CD4-positive, alpha-beta T cell (primary cell): ENCODE data around the gene RAPGEF6. TPM values are rescaled to one million over a fixed set of nuclear protein-coding genes. Genes with fewer than 3 reads are reported as not detected.

Experiments used
- ATAC-seq: fragments of 200-7000 bp; cut with Tn5 transposase; one replicate; pipeline ENCODE4 v1.10.0; 2022; ENCODE audit warnings: mild to moderate bottlenecking; ENCODE audit not compliant: poor library complexity
- CTCF ChIA-PET: fragments of 350-600 bp; sonication (Branson Sonifier 250); formaldehyde crosslinking; loops from one replicate; lab custom pipeline; 2021; ENCODE audit warnings: antibody characterized with exemption, inconsistent platforms; lab: Charles Lee
- POLR2A ChIA-PET: fragments of 350-600 bp; sonication (Branson Sonifier 250); formaldehyde crosslinking; loops from one replicate; lab custom pipeline; 2021; ENCODE audit warnings: antibody characterized with exemption, inconsistent platforms; lab: Charles Lee
- DNase-seq, 14 experiments: peaks; one replicate each; pipeline ENCODE4 v3.0.0-alpha.2; 2013 to 2020; ENCODE audit warnings: mixed read lengths in 2 of 14
- H3K27ac ChIP-seq, 2 donors: one replicate each; pipeline versions ENCODE4 v1.5.1 to v1.7.0; 2013; ENCODE audit warnings: low read length in 2 of 2, low read depth in 1 of 2, mild to moderate bottlenecking in 1 of 2
- H3K27me3 ChIP-seq, 2 experiments: 1 replicate in 1 of 2; 2 replicates in 1 of 2; pipeline versions ENCODE4 v1.6.1 to v1.7.0; 2013; ENCODE audit warnings: low read length in 2 of 2, control low read depth in 1 of 2, mild to moderate bottlenecking in 1 of 2, moderate library complexity in 1 of 2; ENCODE audit not compliant: insufficient read depth in 2 of 2, control insufficient read depth in 1 of 2
- H3K36me3 ChIP-seq: one replicate; pipeline ENCODE4 v1.6.1; 2013; ENCODE audit warnings: low read length, control low read depth; ENCODE audit not compliant: insufficient read depth
- H3K4me1 ChIP-seq: one replicate; pipeline ENCODE4 v1.6.1; 2013; ENCODE audit warnings: low read length, control low read depth; ENCODE audit not compliant: insufficient read depth
- H3K4me3 ChIP-seq: one replicate; pipeline ENCODE4 v1.5.1; 2013; ENCODE audit warnings: mild to moderate bottlenecking, low read length, moderate library complexity
- H3K9me3 ChIP-seq, 2 experiments: 1 replicate in 1 of 2; 2 replicates in 1 of 2; pipeline versions ENCODE4 v1.6.1 to v1.7.0; 2013; ENCODE audit warnings: low read length in 2 of 2, mild to moderate bottlenecking in 2 of 2, control low read depth in 1 of 2, moderate library complexity in 1 of 2; ENCODE audit not compliant: control insufficient read depth in 1 of 2, insufficient read depth in 1 of 2
- H3K27ac Mint-ChIP-seq: one replicate; pipeline ENCODE4 v1.8.0; 2020; ENCODE audit warnings: mixed read lengths
- H3K27me3 Mint-ChIP-seq: one replicate; pipeline ENCODE4 v1.8.0; 2021; ENCODE audit warnings: mixed read lengths
- H3K36me3 Mint-ChIP-seq: one replicate; pipeline ENCODE4 v1.8.0; 2021; ENCODE audit warnings: low read depth, mixed read lengths
- H3K4me1 Mint-ChIP-seq: one replicate; pipeline ENCODE4 v1.8.0; 2021; ENCODE audit warnings: low read depth, mixed read lengths
- H3K4me3 Mint-ChIP-seq: one replicate; pipeline ENCODE4 v1.8.0; 2020; ENCODE audit warnings: mild to moderate bottlenecking, mixed read lengths
- H3K9me3 Mint-ChIP-seq: one replicate; pipeline ENCODE4 v1.8.0; 2020; ENCODE audit warnings: mixed read lengths
- intact Hi-C, 2 experiments: fragments of 100-400 bp; cut with DNase I in 1 of 2; cut with micrococcal nuclease in 1 of 2; formaldehyde crosslinking; loops; one replicate each; pipeline versions ENCODE4 v1.15.1 to v1.9.0; 2023 to 2025; cut with DNase I, micrococcal nuclease
- total RNA-seq, 174 experiments: library from RNA in 2 of 174; stranded (reverse) in 2 of 174; gene quantifications; one replicate each; pipeline ENCODE4 v1.2.3 and lab custom pipeline; 2021 to 2026
- TF ChIP-seq, protein P1 (sequence below): fragments of 200-600 bp; IDR thresholded peaks from one replicate; pipeline ENCODE4 v1.8.0; 2022; ENCODE audit warnings: antibody characterized with exemption, mild to moderate bottlenecking

The RAPGEF6 gene
- total RNA-seq, 2 experiments from 2014 or later, result 83.3 to 91.4 TPM

DNA sequence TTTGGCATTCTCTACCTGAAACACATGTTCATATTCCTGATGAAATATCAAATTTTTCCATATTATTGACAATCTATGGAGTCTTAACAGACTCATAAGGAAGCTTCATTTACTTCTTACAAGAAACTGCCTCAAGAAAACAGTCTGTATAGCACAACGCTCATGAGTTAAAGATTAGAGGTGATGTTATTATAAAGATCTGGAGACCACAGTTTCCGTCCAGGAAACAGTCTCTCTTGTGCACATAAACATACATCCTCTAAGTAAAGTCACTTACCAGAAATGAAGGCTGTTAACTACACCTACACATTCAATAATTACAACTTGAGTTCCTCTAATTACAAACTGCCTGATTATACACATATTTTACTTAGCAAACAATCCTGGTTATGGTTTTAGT, 86.9 kb downstream of the RAPGEF6 start:
- Histone ChIP-seq H3K27ac (peak overlapping the region; percentile 70 to 75), H3K4me1 (peaks cover 24% of the 10 kb centered on the region), H3K27me3 (no peaks in the 10 kb centered on the region), H3K4me3 (peak overlapping the region; percentile 75), H3K36me3 (no peaks in the 10 kb centered on the region), H3K9me3 (no peaks in the 10 kb centered on the region)
- DNase-seq (peak in 4 of 14 experiments; percentile 32 to 82 (median 76)), ATAC-seq (peak; percentile 95)
- Mint-ChIP-seq H3K36me3 (peaks cover 47% of the 10 kb centered on the region), H3K9me3 (no peaks in the 10 kb centered on the region), H3K27me3 (no peaks in the 10 kb centered on the region), H3K4me3 (peak overlapping the region; percentile 98), H3K4me1 (peaks cover 72% of the 10 kb centered on the region), H3K27ac (peak overlapping the region; percentile 94)
- TF ChIP-seq, protein P1, sequence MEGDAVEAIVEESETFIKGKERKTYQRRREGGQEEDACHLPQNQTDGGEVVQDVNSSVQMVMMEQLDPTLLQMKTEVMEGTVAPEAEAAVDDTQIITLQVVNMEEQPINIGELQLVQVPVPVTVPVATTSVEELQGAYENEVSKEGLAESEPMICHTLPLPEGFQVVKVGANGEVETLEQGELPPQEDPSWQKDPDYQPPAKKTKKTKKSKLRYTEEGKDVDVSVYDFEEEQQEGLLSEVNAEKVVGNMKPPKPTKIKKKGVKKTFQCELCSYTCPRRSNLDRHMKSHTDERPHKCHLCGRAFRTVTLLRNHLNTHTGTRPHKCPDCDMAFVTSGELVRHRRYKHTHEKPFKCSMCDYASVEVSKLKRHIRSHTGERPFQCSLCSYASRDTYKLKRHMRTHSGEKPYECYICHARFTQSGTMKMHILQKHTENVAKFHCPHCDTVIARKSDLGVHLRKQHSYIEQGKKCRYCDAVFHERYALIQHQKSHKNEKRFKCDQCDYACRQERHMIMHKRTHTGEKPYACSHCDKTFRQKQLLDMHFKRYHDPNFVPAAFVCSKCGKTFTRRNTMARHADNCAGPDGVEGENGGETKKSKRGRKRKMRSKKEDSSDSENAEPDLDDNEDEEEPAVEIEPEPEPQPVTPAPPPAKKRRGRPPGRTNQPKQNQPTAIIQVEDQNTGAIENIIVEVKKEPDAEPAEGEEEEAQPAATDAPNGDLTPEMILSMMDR, result no peak
- ChIA-PET POLR2A (interaction anchor here (0.6 to 5.2 kb wide), 18 partner anchors 8 to 249 kb away, joined by 3 to 61 read pairs (median 4); partner anchors contain the start of gene FNIP1), CTCF (interaction anchor here (1.2 to 1.6 kb wide), 3 partner anchors 10 to 41 kb away, joined by 3 to 5 read pairs (median 4); no protein-coding TSS in a partner anchor)
- intact Hi-C loops, result loop anchor here in 1 of 2 experiments (1.0 to 10.0 kb wide), 4 partner anchors 14 to 89 kb away; partner anchors contain the start of gene RAPGEF6

DNA sequence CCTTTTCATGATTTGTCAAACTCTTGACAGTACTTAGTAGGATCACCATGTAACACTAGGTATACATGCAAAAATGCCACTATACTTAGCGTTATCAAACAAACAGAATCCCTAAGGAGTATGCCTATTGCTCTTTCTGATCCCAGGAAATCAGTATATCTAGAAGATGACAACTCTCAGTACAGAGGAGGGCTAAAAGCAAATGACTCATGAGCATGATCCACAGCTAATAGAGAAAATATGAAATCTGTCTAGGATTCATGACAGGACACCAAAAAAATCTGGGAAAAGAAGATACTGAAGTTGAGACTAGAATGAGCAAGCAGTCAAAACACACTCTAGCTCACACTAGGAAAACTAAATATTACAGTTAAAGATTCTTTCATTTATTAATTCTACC, 89.2 kb downstream of the RAPGEF6 start:
- no peak for DNase-seq
- Mint-ChIP-seq H3K27ac (peak overlapping the region; percentile 87), H3K9me3 (no peaks in the 10 kb centered on the region), H3K4me1 (peaks cover 74% of the 10 kb centered on the region), H3K27me3 (no peaks in the 10 kb centered on the region), H3K36me3 (peaks cover 61% of the 10 kb centered on the region), H3K4me3 (peak overlapping the region; percentile 94)
- intact Hi-C loops, result loop anchor here (2.0 to 10.0 kb wide), 3 partner anchors 13 to 91 kb away; partner anchors contain the start of gene RAPGEF6 (in 1 of the 2)
- no peaks in the 10 kb centered on the region for H3K27me3 ChIP-seq
- ATAC-seq, result no peak
- H3K9me3 ChIP-seq, result no peaks in the 10 kb centered on the region
- H3K4me1 ChIP-seq, result peaks cover 29% of the 10 kb centered on the region
- TF ChIP-seq, protein P1, result no peak
- CTCF ChIA-PET, result interaction anchor here (0.6 to 1.9 kb wide), 4 partner anchors 13 to 258 kb away, joined by 3 to 6 read pairs (median 4); no protein-coding TSS in a partner anchor
- H3K27ac ChIP-seq, result no peak overlapping the region
- H3K36me3 ChIP-seq, result no peaks in the 10 kb centered on the region
- peak overlapping the region; percentile 75 for H3K4me3 ChIP-seq
- POLR2A ChIA-PET, result interaction anchor here (0.9 to 5.2 kb wide), 4 partner anchors 9 to 22 kb away, joined by 5 to 61 read pairs (median 9); no protein-coding TSS in a partner anchor

DNA sequence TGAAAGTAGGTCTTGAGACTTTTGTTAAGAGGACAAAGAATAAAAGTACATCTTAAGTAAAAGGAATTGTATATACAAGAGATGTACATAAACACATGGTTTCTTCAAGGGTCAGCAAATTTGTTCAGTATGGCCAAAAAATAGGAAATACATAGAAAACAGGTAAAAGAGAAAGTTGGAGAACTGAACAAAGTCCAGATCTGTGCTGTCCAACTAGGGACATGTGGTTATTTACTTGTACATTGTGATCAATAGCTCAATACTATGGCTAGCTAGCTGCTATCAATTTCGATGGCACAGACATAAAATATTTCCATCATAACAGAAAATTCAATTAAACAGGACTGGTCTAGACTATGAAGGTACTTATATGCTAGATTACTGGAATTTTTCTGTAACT, 92.3 kb downstream of the RAPGEF6 start:
- ChIA-PET CTCF (interaction anchor here (1.6 to 2.3 kb wide), 2 partner anchors 19 to 47 kb away, joined by 7 read pairs; no protein-coding TSS in a partner anchor), POLR2A (interaction anchor here (1.0 to 3.7 kb wide), 4 partner anchors 10 to 93 kb away, joined by 3 to 24 read pairs (median 3); no protein-coding TSS in a partner anchor)
- no peak for ATAC-seq
- H3K4me3 ChIP-seq, result no peak overlapping the region
- intact Hi-C loops, result loop anchor here in 1 of 2 experiments (10.0 kb wide), 1 partner anchor 48 kb away; no protein-coding TSS in a partner anchor
- peaks cover 19% of the 10 kb centered on the region for H3K4me1 ChIP-seq
- H3K9me3 ChIP-seq, result no peaks in the 10 kb centered on the region
- no peak overlapping the region for H3K27ac ChIP-seq
- H3K27me3 ChIP-seq, result no peaks in the 10 kb centered on the region
- DNase-seq, result no peak
- Mint-ChIP-seq H3K36me3 (peaks cover 80% of the 10 kb centered on the region), H3K27me3 (no peaks in the 10 kb centered on the region), H3K4me3 (peak overlapping the region; percentile 81), H3K27ac (peak overlapping the region; percentile 76), H3K4me1 (peaks cover 78% of the 10 kb centered on the region), H3K9me3 (no peaks in the 10 kb centered on the region)
- TF ChIP-seq, protein P1, result no peak
- peaks cover 11% of the 10 kb centered on the region for H3K36me3 ChIP-seq
